SK-N-SH treated with all-trans-retinoic acid at 6 μM for 48 hours (cell line): Measurements from ENCODE around the gene BCAP29.

ENCODE experiments used
- ZC3H10 ChIP-seq: fragments of 250-450 bp; sonication (Bioruptor Pico); IDR thresholded peaks from 2 replicates; pipeline ENCODE4 v1.5.1; 2021; ENCODE audit warnings: mild to moderate bottlenecking, moderate library complexity
- TF ChIP-seq, protein P1 (sequence below): fragments of 250-450 bp; sonication (Bioruptor Pico); IDR thresholded peaks from 2 replicates; pipeline ENCODE4 v1.8.0; 2020; ENCODE audit warnings: mild to moderate bottlenecking, moderate library complexity, borderline replicate concordance

The BCAP29 gene

DNA sequence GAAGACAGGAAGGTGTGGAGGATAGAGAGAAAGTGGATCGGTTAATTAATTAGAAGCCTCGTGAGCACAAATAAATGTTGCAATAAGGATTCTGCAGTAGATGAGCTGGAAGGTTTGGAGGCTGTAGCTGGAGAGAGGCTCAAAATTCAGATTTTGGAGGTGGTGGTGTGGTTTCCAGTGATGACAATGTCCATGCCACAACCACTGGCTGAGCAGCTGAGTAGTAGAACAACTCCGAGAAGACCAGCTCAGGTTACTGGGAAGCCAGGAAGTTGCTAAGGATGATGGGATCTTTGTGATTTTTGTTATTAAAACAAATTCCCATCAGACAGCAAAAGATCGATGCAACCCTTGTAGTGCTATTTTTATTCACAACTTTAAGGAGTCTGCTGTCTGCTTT, 88.2 kb downstream of the BCAP29 start (continued):
- TF ChIP-seq, protein P1, sequence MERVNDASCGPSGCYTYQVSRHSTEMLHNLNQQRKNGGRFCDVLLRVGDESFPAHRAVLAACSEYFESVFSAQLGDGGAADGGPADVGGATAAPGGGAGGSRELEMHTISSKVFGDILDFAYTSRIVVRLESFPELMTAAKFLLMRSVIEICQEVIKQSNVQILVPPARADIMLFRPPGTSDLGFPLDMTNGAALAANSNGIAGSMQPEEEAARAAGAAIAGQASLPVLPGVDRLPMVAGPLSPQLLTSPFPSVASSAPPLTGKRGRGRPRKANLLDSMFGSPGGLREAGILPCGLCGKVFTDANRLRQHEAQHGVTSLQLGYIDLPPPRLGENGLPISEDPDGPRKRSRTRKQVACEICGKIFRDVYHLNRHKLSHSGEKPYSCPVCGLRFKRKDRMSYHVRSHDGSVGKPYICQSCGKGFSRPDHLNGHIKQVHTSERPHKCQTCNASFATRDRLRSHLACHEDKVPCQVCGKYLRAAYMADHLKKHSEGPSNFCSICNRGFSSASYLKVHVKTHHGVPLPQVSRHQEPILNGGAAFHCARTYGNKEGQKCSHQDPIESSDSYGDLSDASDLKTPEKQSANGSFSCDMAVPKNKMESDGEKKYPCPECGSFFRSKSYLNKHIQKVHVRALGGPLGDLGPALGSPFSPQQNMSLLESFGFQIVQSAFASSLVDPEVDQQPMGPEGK (CRISPR knock-in tag) = no peak
- no peak for TF ChIP-seq ZC3H10 (CRISPR knock-in tag)
